Fibroblast of skin of right quadriceps (primary cell): ENCODE measurements around the gene CRELD2.

Experiments used
- DNase-seq: peaks from one replicate; pipeline ENCODE4 v3.0.0-alpha.2; 2013

CRELD2 gene

GRCh38 chr22:49970528-49971231 lies 52.2 kb downstream of the CRELD2 start:
- peak; percentile 97 for DNase-seq

GRCh38 chr22:49971232-49972162 lies 53.1 kb downstream of the CRELD2 start:
- DNase-seq = no peak

GRCh38 chr22:49972163-49973017 lies 54.0 kb downstream of the CRELD2 start:
- DNase-seq = no peak

GRCh38 chr22:49973018-49973961 lies 54.9 kb downstream of the CRELD2 start:
- no peak for DNase-seq

GRCh38 chr22:49975543-49976389 lies 57.3 kb downstream of the CRELD2 start:
- no peak for DNase-seq

- DNase-seq = no peak
Measured at GRCh38 chr22:49976439-49977175, 58.2 kb downstream of the CRELD2 start.
